Stromal cell of bone marrow (primary cell): ENCODE data around the gene SLC34A1.
"Not testable (repeated sequence)": the region's sequence is repeated elsewhere in the genome, so short reads cannot be mapped to it uniquely, and the experiment has no call there.

Source experiments
- DNase-seq: peaks from one replicate; pipeline ENCODE4 v3.0.0-alpha.2; 2012; ENCODE audit warnings: low read depth

Gene SLC34A1

DNA sequence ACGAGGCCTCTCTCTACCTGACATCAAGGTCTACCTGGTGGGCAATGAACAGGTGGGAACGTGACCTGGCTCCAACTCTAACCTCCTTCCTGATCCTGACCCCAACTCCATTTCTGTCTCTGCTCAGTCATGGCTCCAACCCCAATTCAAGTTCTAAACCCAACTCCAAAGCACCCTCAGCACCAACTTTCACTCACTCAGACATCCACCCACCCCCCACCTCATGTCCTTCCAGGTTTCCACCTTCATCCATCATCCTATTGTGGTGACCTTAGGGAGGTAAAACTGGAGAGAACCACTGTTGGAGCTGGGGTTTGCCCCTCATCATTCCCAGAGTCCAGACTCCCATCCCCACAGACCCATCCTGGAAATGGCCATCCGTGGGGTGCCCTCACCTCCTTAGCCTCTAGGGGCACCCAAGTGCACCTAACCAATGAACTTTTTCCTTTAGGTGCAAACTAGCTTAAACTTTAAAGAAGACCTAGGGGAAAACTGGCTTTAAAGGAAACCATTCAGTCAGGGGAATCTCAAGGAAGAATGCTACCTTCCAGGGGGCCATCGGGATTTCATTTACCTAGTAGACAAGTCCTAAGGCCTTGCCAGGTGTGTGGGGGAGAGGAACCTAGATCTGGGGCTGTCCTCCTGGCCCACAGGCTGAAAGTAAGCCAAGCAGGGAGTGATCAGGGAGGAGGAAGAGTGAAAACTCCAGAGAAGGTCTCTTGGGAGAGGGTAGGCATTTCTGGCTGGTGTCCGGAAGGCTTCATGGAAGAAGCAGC is 15.2 kb upstream of the SLC34A1 start:
- DNase-seq, result no peak

DNA sequence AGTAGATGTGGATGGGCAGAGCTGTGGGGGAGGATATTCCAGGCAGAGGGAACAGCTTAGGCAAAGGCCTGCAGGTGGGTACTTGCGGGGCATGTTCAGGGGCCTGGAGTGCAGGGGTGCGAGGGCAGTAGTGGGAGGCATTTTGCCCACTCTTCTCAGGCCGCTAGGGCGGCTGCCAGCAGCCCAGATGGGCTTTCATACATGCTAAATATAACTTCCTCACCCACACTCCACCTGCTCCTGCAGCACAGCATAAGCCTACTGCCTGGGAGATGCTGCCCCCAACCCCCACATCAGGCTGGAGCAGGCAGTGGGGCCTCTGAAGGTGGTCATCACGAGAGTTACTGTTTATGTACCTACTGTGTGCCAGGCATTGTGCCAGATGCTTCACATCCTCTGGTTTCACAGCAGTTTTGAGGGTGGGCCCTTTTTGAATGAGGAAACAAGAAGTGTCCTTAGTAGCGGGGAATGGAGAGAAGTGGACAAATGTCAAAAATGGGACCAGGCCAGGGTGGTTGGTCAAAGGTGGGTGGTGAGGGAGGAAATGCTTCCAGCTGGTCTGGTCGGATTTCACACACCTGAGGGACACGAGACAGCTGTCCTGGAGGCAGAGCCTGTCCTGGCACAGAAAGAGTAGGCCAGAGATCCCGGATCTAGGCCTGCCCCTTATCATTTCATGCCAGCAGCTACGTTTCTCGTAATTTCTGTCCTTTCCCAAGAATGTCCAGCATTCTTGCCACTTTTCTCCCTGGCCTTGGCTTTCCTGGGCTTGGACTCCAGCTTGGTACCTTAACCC is 14.4 kb upstream of the SLC34A1 start:
- no peak for DNase-seq

DNA sequence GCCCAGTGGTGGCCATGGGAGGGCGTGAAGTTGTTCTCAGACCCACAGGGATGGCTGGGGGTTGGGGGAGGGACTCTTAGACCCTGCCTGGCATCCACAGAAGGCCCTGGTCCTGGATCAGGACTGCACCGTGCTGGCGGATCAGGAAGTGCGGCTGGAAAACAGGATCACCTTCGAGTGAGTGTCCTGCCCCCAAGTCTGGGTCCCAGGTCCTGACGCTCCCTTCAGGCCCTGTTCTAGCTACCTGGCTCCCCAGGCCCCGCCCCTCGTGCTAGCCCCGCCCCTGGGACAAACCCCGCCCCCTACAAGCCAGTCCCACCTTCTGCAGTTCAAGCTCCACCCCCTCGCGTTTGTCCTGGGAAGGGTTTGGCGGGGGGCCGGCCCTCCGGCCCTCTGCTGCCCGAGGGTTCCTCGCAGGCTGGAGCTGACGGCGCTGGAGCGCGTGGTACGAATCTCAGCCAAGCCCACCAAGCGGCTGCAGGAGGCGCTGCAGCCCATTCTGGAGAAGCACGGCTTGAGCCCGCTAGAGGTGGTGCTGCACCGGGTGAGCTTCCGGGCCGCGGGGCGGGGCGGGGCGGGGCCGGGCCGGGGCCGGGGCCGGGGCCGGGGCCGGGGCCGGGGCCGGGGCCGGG is 13.6 kb upstream of the SLC34A1 start:
- peak; percentile 73 for DNase-seq

DNA sequence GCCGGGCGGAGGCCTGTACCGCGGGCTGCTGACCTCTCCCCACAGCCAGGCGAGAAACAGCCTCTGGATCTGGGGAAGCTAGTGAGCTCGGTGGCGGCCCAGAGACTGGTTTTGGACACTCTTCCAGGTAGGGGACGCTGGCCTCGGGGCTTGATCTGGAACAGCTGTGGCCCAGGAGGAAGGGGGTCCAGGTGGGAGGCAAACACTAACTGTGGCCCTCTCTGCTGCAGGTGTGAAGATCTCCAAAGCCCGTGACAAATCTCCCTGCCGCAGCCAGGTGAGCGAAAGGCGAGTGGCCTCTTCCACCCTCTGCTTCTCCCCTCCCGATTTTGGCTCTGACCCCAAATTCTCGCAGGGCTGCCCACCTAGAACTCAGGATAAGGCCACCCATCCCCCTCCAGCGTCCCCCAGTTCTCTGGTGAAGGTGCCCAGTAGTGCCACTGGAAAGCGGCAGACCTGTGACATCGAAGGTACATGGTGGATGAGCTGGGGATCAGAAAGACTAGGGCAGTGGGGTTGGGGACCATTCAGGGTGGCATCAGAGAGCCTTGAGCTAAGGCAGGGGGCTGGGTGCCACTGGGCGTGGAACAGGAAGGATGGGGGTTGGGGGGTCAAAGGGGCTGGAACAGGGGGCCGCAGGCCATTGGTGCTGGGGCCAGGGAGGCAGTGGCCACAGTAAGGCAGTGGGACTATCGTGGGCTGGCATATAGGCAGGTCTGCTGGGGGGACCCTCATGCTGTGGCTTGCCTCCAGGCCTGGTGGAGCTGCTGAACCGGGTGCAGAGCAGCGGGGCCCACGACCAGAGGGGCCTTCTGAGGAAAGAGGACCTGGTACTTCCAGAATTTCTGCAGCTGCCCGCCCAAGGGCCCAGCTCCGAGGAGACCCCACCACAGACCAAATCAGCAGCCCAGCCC is 12.9 kb upstream of the SLC34A1 start:
- no peak for DNase-seq

DNA sequence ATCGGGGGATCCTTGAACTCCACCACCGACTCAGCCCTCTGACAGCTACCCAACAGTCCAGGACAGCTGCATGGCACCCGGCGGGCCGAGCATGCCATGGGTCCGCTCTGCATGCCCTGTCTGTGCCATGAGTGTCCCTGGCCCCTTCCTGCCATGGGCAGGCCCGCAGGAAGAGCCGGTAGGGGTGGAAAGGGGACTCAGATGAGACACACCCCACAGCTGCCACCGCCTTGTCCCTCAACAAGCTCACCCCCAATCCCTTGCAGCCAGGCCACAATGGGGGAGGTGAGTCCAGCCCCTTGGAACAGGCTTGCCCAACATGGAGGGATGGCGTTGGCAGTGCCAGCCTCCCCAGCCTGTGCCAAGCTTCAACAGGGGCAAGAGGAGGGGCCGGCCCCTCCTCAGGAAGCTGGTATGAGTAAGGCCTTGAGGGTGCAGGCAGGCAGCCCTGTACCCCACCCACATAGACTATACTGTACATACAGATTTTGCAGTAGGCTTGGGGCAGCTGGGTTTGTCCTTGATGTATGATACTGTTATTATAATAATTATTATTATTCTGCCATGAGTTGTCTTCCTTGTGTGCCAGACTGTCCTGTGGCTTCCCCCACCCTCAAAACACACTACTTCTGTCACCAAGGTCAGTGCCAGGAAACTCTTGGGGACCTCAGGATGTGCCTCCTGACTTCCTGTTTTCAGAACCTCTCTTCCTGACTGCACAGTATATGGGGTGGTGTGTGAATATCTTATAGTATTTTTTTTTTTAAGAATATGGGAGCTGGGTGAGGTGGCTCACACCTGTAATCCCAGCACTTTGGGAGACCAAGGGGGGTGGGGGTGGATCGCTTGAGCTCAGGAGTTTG is 12.0 kb upstream of the SLC34A1 start:
- DNase-seq, result no peak

DNA sequence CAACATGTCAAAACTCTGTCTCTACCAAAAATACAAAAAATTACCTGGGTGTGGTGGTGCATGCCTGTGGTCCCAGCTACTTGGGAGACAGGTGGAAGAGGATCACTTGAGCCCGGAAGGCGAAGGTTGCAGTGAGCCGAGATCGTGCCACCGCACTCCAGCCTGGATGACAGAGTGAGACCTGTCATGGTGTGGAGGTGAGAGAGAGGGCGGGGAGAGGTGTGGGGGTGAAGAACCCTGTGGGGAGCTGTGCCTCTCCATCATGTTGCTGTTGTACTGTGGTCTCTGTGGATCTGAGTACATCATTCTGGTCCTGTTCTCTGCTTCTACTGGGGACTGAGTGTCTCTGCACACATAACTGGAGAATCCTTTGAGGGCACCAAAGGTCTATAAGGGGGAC is 11.3 kb upstream of the SLC34A1 start:
- no peak for DNase-seq

DNA sequence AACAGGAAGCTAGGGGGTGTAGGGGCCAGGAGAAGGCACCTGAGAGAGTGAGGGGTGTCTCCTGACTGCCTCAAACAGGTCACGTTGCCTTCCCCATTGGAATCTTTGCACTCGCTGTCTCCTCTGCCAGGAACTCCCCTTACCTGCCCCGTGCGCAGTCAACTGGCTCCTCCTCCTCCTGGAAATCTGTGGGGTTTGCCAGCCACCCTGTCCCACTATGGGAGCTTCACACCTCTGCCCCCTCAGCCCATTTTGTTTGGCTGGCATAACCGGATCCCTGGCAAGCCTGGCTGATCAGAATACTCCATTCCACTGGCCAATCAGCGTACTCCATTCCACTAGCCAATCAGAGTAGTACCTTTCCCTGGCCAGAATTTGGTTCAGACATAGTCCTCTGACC is 10.4 kb upstream of the SLC34A1 start:
- no peak for DNase-seq

DNA sequence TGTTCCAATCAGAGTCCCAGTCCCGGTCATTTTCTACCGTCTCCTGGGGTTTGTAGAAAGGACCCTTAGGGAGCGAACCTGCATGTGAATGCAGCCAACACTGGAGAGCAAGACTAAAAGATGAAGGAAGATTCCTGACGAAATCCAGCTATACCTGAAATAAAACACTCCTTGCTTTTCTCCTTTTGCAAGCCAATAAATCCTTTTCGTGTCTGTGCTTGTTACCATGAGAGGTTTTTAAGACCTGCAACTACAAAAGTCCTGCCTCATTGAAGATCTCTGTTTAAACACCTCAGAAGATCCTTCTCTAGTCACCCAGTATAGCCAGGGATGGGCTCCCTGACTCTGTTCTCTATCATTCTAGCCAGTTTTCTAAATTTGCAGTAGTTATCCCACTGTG is 10.0 kb upstream of the SLC34A1 start:
- DNase-seq, result no peak

DNA sequence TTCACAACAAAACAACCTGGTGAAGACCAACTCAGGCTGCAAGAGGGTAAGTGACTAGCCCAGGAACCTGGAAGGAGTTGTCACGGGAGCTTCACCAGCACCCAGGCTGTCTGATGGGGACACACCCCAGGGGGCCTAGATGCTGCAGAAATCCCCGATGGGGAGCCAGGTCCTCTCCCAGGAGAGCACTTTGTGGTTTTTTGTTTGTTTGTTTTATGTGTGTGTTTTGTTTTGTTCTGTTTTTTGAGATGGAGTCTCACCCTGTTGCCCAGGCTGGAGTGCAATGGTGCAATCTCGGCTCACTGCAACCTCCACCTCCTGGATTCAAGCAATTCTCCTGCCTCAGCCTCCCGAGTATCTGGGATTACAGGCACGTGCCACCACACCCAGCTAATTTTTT is 8.7 kb upstream of the SLC34A1 start:
- DNase-seq, result not testable (repeated sequence)

DNA sequence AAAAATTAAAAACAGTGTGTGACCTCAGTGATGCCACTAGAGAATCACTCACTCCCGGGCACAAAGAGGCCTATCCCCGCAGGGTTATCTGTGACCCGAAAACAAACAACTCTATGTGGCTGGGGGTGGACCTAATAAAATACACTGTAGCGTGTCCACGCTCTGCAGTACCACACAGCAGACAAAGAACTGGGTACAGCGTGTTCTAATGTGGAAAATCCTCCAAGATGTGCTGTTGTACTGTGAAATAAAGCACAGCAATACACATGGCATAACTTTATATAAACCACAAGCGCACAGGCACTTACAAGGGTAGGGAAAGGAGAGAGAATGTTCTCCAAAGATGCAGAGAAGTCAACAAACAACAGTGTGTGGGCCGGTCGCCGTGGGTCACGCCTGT is 8.1 kb upstream of the SLC34A1 start:
- DNase-seq, result no peak

DNA sequence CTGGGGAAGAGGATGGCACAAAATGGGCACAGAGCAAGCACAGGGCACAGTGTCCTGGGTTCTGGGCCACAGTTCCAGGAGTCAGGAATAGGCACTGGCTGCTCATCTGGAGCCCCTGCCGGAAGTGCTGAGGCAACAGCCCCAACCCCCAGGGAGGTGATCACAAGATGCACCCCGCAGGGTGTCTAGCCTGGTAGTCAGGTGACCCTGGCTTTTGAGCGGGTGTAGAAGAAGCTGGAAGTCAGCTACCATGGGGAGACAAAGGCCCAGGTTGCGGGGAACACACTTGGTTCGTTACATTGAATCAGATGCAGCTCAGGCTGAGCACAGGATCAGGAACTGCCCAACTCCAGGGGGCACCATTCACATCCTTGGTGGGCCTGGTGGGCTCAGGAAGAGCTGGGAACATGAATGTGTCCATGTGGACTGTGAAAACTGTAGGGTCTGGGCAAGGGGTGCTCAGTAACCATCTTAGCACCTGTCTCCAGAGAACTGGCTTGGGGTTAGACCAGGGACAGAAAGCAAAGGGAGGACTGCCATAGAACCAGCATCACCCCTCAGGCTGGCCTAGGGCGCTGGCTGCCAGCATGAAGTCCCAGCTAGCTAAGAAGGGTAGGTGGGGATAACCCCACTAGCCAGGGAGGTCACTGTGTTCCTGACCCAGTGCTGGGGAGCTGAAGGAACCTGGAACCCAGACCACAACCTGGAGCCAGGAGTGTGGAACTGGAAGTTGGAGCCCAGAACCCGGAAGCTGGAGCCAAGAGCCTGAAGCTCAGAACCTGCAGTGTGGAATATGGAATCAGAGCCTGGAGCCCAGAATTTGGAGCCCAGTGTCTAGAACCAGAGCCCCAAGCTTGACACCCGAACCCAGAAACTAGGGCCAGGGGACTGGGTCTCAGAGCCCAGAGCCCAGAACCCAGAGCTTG is 6.1 kb upstream of the SLC34A1 start:
- DNase-seq, result no peak

DNA sequence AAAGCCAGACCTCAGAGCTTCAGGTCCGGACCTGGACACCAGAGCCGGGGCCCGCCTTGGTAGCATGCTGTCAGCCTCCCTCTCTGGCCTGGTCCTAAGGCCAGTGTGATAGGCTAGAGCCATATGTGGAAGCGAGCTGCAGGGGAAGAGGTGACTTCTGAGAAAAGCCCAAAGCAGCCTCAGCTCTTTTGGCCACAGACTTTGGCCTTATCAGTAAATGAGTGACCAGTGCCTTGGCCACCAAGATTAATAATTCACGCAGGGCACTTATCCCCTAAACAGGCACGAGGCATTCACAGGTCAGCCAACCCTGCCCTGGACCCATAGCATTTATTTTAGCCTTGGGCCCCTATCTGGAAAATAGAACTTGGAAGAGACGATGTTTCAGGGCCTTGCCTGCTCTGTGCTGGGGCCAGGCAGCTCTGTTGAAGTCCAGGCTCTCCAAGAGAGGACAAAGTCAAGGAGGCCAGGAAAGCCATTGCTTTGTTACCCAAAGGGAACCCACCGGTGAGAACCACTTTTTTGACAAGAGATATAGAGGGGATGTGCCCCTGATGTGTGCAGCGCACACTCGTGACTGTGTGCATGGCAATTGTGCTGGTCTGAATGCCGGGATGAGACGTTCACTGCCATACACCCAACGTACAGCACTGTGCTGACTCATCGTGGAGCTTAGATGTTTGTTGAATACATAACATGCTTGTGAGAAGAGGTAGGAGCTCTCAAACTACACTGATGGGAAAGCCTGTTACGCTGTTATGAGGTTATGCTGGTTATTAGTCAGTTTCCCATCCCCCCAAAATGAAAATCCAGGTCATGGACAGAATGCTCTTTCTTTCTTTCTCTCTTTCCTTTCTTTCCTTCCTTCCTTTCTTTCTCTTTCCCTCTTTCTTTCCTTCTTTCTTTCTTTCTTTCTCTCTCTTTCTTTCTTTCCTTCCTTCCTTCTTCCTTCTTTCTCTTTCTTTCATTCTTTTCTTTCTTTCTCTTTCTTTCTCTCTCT is 5.0 kb upstream of the SLC34A1 start:
- no peak for DNase-seq

DNA sequence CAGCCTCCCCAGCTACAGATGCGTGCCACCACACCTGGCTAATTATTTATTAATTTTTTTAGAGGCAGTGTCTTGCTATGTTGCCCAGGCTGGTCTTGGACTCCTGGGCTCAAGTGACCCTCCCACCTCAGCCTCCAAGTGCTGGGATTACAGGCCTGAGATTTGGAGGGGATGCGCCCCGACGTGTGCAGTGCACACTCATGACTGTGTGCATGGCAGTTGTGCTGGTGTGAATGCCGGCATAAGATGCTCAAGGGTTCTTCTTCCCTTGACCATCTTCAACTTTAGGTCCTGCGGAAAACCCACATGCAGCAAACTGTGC is 3.5 kb upstream of the SLC34A1 start:
- DNase-seq, result no peak

DNA sequence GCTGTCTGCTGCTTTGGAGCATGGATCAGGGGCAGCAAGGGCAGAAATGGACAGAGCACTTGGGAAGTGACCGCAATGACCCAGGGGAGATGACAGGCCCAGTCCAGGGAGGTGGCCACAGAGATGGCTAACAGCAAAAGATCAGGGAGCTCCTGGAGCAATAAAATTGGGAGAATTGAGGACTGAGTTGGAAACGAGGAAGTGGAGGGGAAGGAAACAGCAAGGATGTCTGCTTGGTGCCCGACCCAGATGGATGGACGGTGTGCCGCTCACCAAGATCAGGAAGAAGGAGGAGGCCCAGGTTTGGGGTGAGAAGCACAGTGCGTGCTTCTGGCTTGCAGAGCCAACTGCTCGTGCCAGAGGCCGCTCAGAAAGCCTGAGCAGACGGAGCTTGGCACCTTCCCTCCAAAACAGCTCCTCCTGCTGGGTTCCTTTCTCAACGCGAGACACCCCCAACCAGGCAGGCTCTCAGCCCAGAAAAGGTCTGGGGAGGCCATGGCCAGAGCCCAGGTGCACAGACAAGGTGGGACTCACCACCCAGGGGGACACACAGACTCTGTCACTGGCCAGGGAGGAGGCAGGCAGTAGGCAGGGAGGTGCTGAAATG is 1.7 kb upstream of the SLC34A1 start:
- DNase-seq, result no peak

DNA sequence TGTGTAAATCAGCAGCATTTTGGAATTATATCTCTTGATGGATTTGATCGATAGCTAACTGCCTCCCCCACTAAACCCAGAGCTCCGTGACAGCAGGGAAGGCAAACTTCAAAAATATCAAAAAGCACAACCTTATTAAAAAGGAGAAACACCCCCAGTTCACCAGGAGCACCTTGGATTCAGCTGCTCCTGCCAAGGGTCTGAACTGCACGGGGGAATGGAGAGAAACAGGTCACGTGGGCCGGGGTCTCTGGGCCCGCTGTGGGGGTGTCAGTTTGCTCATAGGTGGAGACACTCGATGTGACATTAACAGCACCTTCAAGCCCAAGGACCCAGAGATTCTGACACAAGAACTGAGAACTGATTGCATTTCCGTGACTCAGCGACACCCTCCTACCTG is 1.1 kb upstream of the SLC34A1 start:
- DNase-seq, result no peak

DNA sequence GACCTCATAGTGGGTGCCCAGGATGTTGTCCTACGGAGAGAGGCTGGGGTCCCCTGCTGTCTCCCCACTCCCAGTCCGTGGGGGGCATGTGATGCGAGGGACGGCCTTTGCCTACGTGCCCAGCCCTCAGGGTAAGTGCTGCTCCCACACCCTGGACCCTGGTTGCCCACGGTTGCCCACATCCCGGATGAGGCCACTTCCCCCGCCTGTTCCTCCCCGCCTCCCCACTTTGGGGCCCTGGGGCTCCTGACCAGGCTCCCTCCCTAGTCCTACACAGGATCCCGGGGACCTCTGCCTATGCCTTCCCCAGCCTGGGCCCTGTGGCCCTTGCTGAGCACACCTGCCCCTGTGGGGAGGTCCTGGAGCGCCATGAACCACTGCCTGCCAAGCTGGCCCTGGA is 1.5 kb downstream of the SLC34A1 start:
- DNase-seq, result no peak

DNA sequence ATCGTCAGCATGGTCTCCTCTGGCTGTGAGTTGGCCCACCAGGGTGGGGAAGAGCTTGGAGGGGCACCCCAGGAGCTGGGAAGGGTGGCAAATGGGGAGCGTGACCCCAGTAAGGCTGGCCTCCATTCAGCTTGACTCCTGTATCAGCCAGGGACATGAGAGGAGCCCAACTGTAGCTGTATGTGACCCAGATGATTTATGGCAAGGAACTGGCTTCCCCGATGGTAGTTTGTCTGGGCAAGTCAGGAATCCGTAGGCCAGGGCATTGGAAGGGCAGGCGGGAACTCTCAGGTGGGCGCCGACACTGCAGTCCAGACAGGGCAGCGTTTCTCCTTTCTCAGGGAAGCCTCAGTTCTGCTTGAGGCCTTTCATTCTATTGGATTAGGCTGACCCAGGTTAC is 2.3 kb downstream of the SLC34A1 start:
- no peak for DNase-seq

DNA sequence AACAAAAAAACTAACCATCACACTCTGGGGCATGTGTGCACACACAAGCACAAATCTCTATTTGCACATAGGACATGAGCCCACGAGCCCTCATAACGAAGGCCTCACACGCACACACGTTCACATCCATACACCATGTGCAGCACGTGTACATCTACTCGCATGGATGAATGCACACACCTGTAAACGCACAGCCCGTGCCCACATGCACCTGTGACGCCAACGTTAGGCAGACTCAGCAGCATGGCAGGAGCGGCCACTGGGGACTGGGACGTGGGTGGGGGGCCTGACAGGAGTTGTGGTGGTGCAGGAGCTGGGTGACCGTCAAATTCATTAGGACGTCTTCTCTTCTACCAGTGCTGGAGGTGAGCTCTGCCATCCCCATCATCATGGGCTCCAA is 3.2 kb downstream of the SLC34A1 start:
- no peak for DNase-seq
